Measurements from ENCODE around the gene PIK3CG.
"Not testable (repeated sequence)": the region's sequence is repeated elsewhere in the genome, so short reads cannot be mapped to it uniquely, and the experiment has no call there.

PIK3CG gene

DNA sequence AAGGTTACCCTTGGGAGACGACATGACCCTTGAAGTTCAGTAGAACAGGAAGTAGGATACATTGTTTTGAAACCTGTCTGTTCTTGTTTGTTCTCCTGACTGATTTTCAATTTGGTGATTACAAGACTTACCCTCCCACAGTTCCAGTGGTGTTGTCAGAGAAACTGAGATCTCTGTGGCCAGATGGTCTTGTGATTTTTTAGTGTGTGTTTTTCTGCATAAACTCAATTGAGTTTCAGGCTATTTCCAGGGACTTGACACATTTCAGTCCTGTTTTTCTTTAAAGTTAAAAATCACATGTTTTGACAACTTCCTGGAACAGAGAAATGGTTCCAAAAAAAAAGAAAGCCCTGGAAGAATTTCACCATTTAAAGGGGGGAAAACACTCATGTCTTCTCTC, 22.3 kb downstream of the PIK3CG start:
- H3K4me1 Mint-ChIP-seq = peaks cover 67 to 92% of the 10 kb centered on the region in 2 donors
- no peaks in the 10 kb centered on the region for H3K27me3 Mint-ChIP-seq
- H3K9me3 Mint-ChIP-seq = peaks cover 2 to 4% of the 10 kb centered on the region in 2 donors
- peaks cover 78 to 91% of the 10 kb centered on the region in 2 donors for H3K36me3 Mint-ChIP-seq
- H3K4me3 Mint-ChIP-seq = peak overlapping the region; percentile 23 to 44
- ATAC-seq (replicated peaks) (peak; percentile 64 to 67), DNase-seq (peak; percentile 25)
- peak overlapping the region; percentile 88 for H3K27ac Mint-ChIP-seq

DNA sequence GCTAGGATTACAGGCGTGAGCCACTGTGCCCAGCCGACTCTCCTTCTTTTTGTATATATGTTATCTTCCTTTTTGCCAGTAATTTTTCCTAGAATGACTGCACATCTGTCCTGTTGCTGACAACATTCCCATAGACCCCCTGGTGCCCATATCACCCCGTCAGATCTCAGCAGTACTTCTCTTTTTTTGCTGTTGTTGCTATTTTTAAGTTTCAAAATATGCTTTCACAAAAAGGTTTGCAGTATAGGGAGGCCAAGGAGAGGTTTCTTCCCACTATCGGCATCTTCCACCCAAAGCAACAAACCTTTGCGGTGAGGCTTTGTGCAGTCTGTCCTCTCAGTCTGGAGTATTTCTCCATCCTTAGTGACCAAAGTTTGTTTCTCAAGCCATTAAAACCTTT, 23.1 kb downstream of the PIK3CG start:
- DNase-seq (no peak), ATAC-seq (replicated peaks) (no peak)
- H3K4me1 Mint-ChIP-seq = peaks cover 65 to 92% of the 10 kb centered on the region in 2 donors
- H3K36me3 Mint-ChIP-seq = peaks cover 75 to 91% of the 10 kb centered on the region in 2 donors
- no peaks in the 10 kb centered on the region for H3K27me3 Mint-ChIP-seq
- peak overlapping the region; percentile 87 for H3K27ac Mint-ChIP-seq
- H3K9me3 Mint-ChIP-seq = peaks cover 2 to 4% of the 10 kb centered on the region in 2 donors
- H3K4me3 Mint-ChIP-seq = peak overlapping the region; percentile 2 to 49

DNA sequence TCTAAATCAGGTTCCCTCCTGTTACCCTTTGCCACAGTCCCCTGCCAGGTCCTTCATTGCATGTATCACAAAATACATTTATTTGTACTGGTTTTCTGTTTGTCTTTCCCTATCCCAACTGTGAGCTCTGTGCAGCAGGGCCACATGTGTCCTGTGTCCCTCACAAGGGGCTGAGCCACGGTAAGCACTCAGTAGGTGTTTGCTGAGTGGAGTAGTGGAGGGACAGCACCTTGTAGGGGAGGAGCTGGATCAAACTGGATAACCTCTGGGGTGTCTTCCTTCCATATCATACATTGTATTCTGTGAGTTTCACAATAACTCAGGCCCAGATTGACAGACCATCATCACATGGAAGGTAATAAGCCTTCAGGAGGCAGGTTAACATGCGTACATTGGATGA, 25.9 kb downstream of the PIK3CG start:
- H3K27ac Mint-ChIP-seq = peak overlapping the region; percentile 88
- H3K36me3 Mint-ChIP-seq = peaks cover 54 to 78% of the 10 kb centered on the region in 2 donors
- H3K27me3 Mint-ChIP-seq = no peaks in the 10 kb centered on the region
- ATAC-seq (replicated peaks) = no peak
- H3K4me1 Mint-ChIP-seq = peaks cover 61 to 88% of the 10 kb centered on the region in 2 donors
- DNase-seq = no peak
- peak overlapping the region; percentile 61 to 62 for H3K4me3 Mint-ChIP-seq
- no peaks in the 10 kb centered on the region for H3K9me3 Mint-ChIP-seq

GRCh38 chr7:106891548-106892410, 26.7 kb downstream of the PIK3CG start:
- ATAC-seq (replicated peaks) (no peak), DNase-seq (no peak)
- peak overlapping the region; percentile 42 for H3K27ac Mint-ChIP-seq
- H3K36me3 Mint-ChIP-seq = peaks cover 54 to 78% of the 10 kb centered on the region in 2 donors
- peaks cover 59 to 88% of the 10 kb centered on the region in 2 donors for H3K4me1 Mint-ChIP-seq
- H3K27me3 Mint-ChIP-seq = no peaks in the 10 kb centered on the region
- H3K4me3 Mint-ChIP-seq = no peak overlapping the region
- H3K9me3 Mint-ChIP-seq = no peaks in the 10 kb centered on the region

GRCh38 chr7:106893591-106893990, 28.5 kb downstream of the PIK3CG start:
- H3K27ac Mint-ChIP-seq = peak overlapping the region; percentile 5
- peaks cover 5 to 8% of the 10 kb centered on the region in 2 donors for H3K9me3 Mint-ChIP-seq
- DNase-seq (no peak), ATAC-seq (replicated peaks) (no peak)
- H3K27me3 Mint-ChIP-seq = no peaks in the 10 kb centered on the region
- H3K36me3 Mint-ChIP-seq = peaks cover 54 to 77% of the 10 kb centered on the region in 2 donors
- no peak overlapping the region for H3K4me3 Mint-ChIP-seq
- peaks cover 52 to 81% of the 10 kb centered on the region in 2 donors for H3K4me1 Mint-ChIP-seq

DNA sequence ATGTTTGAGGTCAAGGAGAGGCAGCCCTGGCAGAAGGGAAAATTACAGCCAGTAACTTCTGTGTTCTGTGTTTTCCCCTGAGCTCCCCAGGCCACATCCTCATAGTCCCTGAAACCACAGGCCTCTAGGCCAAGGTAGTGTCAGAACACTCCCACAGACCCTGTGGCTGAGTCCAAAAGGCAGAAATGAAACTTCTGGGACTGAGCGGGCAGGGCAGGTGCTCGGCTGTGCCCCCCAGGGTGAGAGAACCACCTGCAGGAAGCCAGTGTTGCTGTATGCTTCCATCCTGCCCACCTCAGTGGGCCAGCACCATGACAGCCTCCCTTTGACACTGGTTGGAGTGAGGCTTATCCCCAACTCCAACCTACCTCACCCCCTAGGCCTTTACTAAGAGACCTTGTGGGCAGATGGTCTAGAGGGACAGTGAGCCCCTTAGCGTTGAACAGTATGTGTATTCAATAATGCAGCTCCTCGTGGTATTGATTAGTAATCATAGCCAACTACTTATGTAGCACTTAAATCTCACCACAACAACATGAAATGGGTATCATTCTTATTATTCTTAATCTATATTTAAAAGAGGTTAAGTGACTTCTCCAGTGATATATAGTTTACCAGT, 30.3 kb downstream of the PIK3CG start:
- H3K36me3 Mint-ChIP-seq = peaks cover 62 to 81% of the 10 kb centered on the region in 2 donors
- ATAC-seq (replicated peaks) (peak; percentile 97 to 99), DNase-seq (peak; percentile 83)
- peaks cover 13 to 15% of the 10 kb centered on the region in 2 donors for H3K9me3 Mint-ChIP-seq
- H3K27me3 Mint-ChIP-seq = no peaks in the 10 kb centered on the region
- H3K27ac Mint-ChIP-seq = peak overlapping the region; percentile 87
- peaks cover 59 to 88% of the 10 kb centered on the region in 2 donors for H3K4me1 Mint-ChIP-seq
- peak overlapping the region; percentile 10 to 30 for H3K4me3 Mint-ChIP-seq

- Mint-ChIP-seq H3K27ac (peak overlapping the region; percentile 5), H3K36me3 (peaks cover 65 to 83% of the 10 kb centered on the region in 2 donors), H3K27me3 (no peaks in the 10 kb centered on the region), H3K4me1 (peaks cover 60 to 88% of the 10 kb centered on the region in 2 donors), H3K4me3 (no peak overlapping the region), H3K9me3 (peaks cover 13 to 16% of the 10 kb centered on the region in 2 donors)
- ATAC-seq (replicated peaks) = no peak
- no peak for DNase-seq
Measured at GRCh38 chr7:106896231-106896630, 31.1 kb downstream of the PIK3CG start.

DNA sequence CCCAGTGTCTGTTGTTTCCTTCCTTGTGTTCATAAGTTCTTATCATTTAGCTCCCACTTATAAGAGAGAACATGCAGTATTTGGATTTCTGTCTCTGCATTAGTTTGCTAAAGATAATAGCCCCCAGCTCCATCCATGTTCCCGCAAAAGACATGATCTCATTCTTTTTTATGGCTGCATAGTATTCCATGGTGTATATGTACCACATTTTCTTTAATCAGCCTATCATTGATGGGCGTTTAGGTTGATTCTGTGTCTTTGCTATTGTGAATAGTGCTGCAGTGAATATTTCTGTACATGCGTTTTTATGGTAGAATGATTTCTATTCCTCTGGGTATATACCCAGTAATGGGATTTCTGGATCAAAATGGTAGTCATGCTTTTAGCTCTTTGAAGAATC, 32.5 kb downstream of the PIK3CG start:
- not testable (repeated sequence) for H3K27me3 Mint-ChIP-seq; H3K4me3 Mint-ChIP-seq; ATAC-seq (replicated peaks); DNase-seq
- peaks cover 65 to 80% of the 10 kb centered on the region in 2 donors for H3K36me3 Mint-ChIP-seq
- H3K4me1 Mint-ChIP-seq = peaks cover 57 to 86% of the 10 kb centered on the region in 2 donors
- peak overlapping the region; percentile 47 for H3K27ac Mint-ChIP-seq
- peaks cover 13 to 16% of the 10 kb centered on the region in 2 donors for H3K9me3 Mint-ChIP-seq

DNA sequence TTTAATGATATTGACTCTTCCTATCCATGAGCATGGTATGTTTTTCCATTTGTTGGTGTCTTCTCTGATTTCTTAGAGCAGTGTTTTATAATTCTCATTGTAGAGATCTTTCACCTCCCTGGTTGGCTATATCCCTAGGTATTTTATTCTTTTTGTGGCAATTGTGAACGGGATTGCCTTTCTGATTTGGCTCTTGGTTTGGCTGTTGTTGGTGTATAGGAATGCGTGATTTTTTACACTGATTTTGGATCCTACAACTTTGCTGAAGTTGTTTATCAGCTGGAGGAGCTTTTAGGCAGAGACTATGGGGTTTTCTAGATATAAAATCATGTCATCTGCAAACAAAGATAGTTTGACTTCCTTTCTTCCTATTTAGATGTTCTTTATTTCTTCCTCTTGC, 33.9 kb downstream of the PIK3CG start:
- Mint-ChIP-seq H3K36me3 (peaks cover 62 to 66% of the 10 kb centered on the region in 2 donors), H3K27ac (peak overlapping the region; percentile 63), H3K4me1 (peaks cover 50 to 73% of the 10 kb centered on the region in 2 donors), H3K9me3 (peaks cover 13 to 16% of the 10 kb centered on the region in 2 donors)
- not testable (repeated sequence) for DNase-seq; H3K4me3 Mint-ChIP-seq; ATAC-seq (replicated peaks); H3K27me3 Mint-ChIP-seq

- Mint-ChIP-seq H3K9me3 (peaks cover 13 to 16% of the 10 kb centered on the region in 2 donors), H3K36me3 (peaks cover 62 to 64% of the 10 kb centered on the region in 2 donors), H3K4me3 (no peak overlapping the region), H3K4me1 (peaks cover 34 to 48% of the 10 kb centered on the region in 2 donors), H3K27me3 (no peaks in the 10 kb centered on the region), H3K27ac (peak overlapping the region; percentile 73)
- no peak for ATAC-seq (replicated peaks)
- DNase-seq = no peak
Measured at GRCh38 chr7:106901828-106902441, 36.9 kb downstream of the PIK3CG start.

- Mint-ChIP-seq H3K36me3 (peaks cover 40 to 43% of the 10 kb centered on the region in 2 donors), H3K27me3 (no peaks in the 10 kb centered on the region), H3K4me1 (peaks cover 11 to 15% of the 10 kb centered on the region in 2 donors), H3K9me3 (no peaks in the 10 kb centered on the region), H3K27ac (no peak overlapping the region), H3K4me3 (no peak overlapping the region)
- no peak for ATAC-seq (replicated peaks)
- no peak for DNase-seq
Measured at GRCh38 chr7:106905734-106906133, 40.7 kb downstream of the PIK3CG start.

- H3K27ac Mint-ChIP-seq = no peak overlapping the region
- H3K4me1 Mint-ChIP-seq = peaks cover 11 to 15% of the 10 kb centered on the region in 2 donors
- ATAC-seq (replicated peaks) (peak in 1 of 2 donors; percentile 20), DNase-seq (no peak)
- H3K4me3 Mint-ChIP-seq = no peak overlapping the region
- peaks cover 0 to 4% of the 10 kb centered on the region in 2 donors for H3K9me3 Mint-ChIP-seq
- H3K36me3 Mint-ChIP-seq = peaks cover 25 to 29% of the 10 kb centered on the region in 2 donors
- no peaks in the 10 kb centered on the region for H3K27me3 Mint-ChIP-seq
Measured at GRCh38 chr7:106911959-106912358, 46.9 kb downstream of the PIK3CG start.

GRCh38 chr7:106914018-106914607, 49.0 kb downstream of the PIK3CG start:
- no peaks in the 10 kb centered on the region for H3K27me3 Mint-ChIP-seq
- H3K4me3 Mint-ChIP-seq = no peak overlapping the region
- peaks cover 0 to 4% of the 10 kb centered on the region in 2 donors for H3K9me3 Mint-ChIP-seq
- ATAC-seq (replicated peaks) (no peak), DNase-seq (no peak)
- H3K36me3 Mint-ChIP-seq = peaks cover 15 to 25% of the 10 kb centered on the region in 2 donors
- H3K27ac Mint-ChIP-seq = peak overlapping the region; percentile 31
- H3K4me1 Mint-ChIP-seq = peaks cover 11 to 15% of the 10 kb centered on the region in 2 donors

GRCh38 chr7:106915407-106915806, 50.3 kb downstream of the PIK3CG start:
- Mint-ChIP-seq H3K4me1 (peaks cover 11 to 15% of the 10 kb centered on the region in 2 donors), H3K4me3 (no peak overlapping the region)
- no peak for ATAC-seq (replicated peaks)

More at GRCh38 chr7:106915407-106915806, 50.3 kb downstream of the PIK3CG start:
- peaks cover 7 to 14% of the 10 kb centered on the region in 2 donors for H3K9me3 Mint-ChIP-seq
- peak overlapping the region; percentile 63 for H3K27ac Mint-ChIP-seq
- no peaks in the 10 kb centered on the region for H3K27me3 Mint-ChIP-seq
- no peak for DNase-seq
- H3K36me3 Mint-ChIP-seq = peaks cover 24 to 34% of the 10 kb centered on the region in 2 donors
